Left hindlimb (tissue), 1 donor: ENCODE data around the gene SP6.

Experiments
- DNase-seq: peaks from one replicate; pipeline ENCODE4 v3.0.0-alpha.2; 2018

SP6 gene

DNA sequence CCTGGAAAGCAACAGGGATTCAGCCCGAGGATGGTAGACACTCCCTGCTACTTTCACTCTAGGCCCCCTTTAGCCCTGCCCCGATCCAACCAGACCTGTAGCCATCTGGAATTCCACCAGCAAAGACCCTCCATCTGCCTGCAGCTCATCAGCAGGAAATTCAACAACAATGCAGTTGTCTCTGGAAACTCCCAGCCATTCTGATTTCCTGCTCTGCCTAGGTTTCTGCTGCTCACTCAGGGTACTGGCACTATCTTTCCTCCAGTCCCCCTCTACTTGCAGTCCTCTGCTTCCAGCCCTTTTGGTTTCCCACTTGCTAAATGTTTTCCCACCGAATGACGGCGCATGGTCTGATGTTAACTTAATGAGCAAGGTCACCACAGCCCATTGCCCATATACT lies 2.7 kb upstream of the SP6 start:
- no peak for DNase-seq

- no peak for DNase-seq
Observed at GRCh38 chr17:47852113-47852949, 1.4 kb upstream of the SP6 start.

DNA sequence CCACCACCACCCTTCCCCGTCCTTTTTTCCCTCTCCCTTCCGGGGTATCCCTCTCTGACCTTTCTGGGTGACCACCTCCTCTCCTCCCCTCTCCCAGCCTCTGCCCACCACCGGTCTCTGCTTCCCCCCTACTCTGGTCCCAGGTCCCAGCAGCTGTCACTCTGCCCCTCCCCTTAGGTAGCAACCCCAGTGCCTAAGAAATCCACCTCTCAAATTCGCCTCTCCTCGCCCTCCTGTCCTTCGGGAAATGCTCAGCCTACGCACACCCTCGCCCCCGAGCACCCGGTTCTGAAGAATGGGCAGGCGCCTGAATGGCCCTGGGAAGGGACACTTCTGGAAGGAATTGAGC lies 775 bp upstream of the SP6 start:
- DNase-seq, result no peak

DNA sequence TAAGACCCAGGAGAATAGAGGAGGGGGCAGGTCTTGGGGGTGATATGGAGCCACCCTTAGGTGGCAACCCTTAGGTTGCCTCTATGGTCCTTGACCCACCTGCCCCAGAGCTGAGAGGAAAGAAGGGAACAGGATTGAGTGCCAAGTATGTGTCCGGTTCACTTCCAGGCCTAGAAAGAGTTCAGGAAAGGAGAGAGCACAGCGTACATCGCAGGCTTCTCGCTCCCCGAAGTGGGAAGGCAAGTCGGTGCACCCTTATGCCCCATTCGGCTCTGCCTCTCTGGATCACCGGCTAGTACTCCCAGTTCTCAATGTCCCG lies 631 bp downstream of the SP6 start:
- DNase-seq, result no peak

- no peak for DNase-seq
Observed at GRCh38 chr17:47848198-47848513, 2.8 kb downstream of the SP6 start.

GRCh38 chr17:47847341-47848197 lies 3.4 kb downstream of the SP6 start:
- no peak for DNase-seq

DNA sequence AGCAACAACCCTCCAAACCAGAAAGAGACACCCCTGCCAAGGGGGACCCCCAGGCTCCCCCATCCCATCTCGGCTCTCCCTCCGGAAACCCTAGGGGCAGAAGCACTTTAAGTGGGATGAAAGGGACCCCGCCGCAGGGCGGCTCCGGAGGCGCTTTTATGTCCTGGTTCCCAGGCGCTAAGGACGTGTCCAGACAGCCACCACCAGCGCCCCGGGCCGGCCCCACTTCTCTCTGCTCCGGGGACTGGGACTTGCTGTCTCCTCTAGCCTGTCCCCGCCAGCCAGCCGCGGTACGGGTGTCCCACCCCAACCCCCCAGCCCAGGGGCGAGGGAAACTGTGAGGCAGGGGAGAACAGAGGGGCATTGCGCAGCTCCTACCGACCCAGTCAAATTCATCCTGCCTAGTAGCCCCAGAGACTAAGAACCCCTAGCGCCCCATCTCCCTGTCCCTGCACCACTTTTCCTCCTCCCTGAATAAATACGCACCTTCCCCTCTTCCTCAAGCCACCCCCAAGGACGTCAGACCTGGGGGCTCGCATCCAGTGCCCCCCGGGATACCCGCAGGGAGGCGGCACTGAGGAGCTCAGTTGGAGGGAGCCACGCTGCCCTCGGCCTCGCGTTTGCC lies 4.1 kb downstream of the SP6 start:
- no peak for DNase-seq

GRCh38 chr17:47845716-47846075 lies 5.3 kb downstream of the SP6 start:
- no peak for DNase-seq

DNA sequence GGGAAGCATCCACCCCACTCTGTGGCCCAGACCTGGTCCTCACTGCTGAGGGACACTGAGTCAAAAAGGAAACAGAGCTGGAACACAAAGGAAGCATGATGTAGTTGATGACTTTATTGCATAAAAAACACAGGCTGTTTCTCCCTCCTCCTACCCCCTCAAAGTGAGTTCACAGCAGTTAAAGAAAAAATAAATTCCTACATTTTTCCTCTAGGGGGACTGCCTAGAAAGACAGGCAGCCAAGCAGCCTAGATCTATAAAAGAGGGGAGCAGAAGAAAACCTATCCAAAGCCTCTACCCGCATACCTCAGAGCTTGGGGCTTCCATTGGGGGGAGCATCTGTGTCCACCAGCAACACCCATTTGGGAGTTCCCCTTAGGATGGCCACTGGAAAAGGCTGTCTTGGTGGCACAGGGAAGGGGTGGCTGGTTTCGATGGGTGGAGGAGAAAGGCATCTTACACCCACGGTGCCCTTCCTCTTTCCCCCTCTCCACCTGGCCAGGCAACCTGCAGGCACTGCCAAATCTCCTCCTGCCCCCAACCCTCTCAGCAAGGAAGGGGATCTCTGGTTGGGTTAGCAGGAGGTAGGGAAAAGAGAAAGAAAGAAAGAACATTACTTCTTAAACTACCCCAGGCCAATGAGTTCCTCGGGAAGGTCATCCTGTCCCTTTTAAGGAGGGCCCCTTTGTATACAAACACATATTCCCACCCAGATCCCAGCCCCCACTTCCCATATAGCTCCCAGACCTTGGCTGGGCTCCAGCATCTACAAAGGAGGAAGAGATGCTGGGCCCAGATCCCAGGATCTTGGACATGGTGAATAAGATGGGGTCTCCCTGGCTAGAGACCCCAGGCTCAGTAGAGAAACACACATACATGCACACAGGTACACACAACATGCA lies 5.9 kb downstream of the SP6 start:
- DNase-seq, result no peak

DNA sequence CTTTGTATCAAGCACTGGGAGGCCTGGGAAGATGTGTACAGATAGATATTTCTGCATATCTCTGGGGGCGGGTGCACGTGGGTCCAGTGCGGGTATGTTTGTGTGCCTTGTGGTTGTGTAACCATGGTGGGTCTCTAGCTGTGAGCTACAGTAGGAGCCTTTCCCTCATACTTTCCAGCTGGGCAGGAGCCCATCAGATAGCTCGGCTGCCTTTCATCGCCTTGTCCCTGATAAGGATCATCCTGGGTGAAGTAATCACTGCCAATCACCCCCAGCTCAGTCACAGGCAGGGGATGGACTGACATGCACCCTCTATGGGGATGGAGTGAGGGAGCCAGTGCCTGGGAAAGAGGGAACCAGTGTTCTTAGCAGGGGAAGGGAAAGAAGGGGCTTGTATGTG lies 6.7 kb downstream of the SP6 start:
- DNase-seq, result no peak

- no peak for DNase-seq
Observed at GRCh38 chr17:47843391-47843730, 7.6 kb downstream of the SP6 start.

DNA sequence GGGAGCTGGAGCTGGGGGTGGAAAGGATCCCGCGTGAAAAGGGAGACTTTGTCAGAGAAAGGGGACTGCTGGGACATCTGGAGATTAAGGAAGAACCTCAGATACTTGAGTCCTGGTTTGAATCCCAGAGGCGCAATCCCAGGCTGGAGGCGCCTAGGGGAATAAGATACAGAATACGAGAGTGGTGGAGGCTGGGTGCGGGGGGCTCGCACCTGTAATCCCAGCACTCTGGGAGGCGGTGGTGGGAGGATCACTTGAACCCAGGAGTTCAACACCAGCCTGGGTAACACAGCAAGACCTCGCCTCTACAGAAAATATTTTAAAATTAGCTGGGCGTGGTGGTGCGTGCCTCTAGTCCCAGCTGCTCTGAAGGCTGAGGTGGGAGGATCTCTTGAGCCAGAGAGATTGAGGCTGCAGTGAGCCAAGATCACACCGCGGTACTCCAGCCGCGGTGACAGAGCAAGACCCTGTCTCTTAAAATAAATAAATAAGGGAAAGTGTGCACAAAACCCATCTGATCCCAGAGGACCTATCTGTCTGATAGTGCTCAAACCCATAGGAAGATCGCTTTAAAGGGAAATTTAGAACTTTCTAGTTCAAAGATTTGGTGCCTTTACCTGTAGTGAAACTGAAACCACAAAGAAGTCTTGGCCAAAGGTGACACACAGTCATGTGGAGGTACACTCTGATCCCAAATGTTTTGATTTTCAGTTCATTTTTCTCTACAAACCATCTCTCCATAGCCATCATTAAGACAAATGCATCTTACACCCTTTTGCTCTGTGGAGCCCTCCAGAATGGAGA lies 9.3 kb downstream of the SP6 start:
- DNase-seq, result no peak

DNA sequence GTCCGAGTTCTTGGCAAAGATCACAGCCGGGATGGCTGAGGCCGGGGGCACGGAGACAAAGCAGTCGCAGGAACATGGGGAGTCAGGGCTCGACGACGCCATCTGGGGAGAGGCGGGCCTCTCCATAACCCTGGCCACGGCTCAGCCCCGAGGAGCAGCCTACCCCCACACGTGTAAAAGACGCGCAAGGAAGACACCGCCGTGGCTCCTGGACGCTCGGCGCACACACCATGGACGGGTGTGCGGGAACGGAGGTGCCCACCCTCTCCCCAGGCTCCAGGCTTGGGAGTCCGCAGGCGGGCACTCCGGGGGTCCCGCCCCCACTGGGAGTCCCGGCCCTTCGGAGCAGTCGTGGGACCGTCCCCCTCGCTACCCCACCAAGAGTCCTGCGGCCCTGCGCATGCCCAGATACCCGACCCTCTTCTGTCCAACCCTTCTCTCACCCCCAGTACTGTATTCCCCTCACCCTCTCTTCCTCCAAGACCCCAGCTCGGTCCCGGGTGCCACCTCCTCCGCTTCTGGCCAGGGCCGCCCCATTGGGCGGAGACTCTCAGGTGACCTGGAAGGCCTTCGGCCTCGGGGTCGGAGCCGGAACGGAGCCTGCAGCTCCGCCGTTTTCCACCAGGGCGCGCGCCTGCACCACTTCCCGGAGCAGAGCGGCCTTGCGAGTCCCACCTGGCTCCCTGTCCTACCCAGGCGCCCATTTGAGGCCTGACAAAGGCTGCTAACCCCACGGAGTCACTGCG lies 10.0 kb downstream of the SP6 start, which contains the start of gene SCRN2:
Gene SCRN2 (minus strand): TSS at position 532 of the 746 bp plus-strand sequence. CDS start 430 bp downstream, at position 102.
- DNase-seq, result peak; percentile 93

DNA sequence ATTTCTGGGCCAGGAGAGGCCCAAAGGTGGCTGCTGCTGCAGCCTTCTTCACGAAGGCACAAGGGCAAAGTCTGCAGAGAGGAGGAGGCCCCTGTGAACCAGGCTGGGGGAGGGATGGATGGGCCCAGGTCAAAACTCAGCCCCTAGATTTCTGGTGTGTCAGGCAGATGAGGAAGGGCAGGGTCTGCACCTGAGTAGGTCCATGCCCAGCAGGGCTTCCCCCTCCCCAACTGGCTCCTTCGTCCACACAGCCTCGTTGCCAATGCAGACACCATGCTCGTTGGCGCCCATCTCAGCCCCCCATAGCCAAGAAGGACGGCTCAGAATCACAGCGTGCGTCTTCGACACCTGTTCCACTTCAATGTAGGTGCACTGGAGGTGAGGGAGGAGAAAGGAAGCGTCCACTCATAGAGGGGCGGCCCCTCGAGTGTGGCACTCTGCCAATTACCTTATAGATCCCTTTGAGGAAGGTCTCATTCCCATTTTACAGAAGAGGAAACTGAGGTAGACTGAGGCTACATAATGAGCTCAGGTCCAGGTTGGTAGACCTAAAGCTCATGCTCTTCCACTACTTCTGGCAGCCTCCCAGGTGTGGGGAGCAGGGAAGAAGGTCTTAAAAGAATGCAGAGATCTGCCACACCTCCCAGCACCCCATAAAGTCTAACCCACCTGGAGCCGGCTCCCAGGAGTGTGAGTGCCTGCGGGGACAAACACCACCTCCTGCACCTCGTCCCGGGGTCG lies 10.8 kb downstream of the SP6 start:
- DNase-seq, result no peak

GRCh38 chr17:47839071-47839470 lies 11.9 kb downstream of the SP6 start:
- DNase-seq, result no peak

- no peak for DNase-seq
Observed at GRCh38 chr17:47838636-47839035, 12.3 kb downstream of the SP6 start.

- no peak for DNase-seq
Observed at GRCh38 chr17:47837401-47838039, 13.4 kb downstream of the SP6 start.

- no peak for DNase-seq
Observed at GRCh38 chr17:47836601-47837000, 14.4 kb downstream of the SP6 start.

GRCh38 chr17:47834756-47835155 lies 16.2 kb downstream of the SP6 start:
- DNase-seq, result no peak

- no peak for DNase-seq
Observed at GRCh38 chr17:47831934-47832327, 19.0 kb downstream of the SP6 start.
